ENCODE measurements around the gene FAM221B.

DNA sequence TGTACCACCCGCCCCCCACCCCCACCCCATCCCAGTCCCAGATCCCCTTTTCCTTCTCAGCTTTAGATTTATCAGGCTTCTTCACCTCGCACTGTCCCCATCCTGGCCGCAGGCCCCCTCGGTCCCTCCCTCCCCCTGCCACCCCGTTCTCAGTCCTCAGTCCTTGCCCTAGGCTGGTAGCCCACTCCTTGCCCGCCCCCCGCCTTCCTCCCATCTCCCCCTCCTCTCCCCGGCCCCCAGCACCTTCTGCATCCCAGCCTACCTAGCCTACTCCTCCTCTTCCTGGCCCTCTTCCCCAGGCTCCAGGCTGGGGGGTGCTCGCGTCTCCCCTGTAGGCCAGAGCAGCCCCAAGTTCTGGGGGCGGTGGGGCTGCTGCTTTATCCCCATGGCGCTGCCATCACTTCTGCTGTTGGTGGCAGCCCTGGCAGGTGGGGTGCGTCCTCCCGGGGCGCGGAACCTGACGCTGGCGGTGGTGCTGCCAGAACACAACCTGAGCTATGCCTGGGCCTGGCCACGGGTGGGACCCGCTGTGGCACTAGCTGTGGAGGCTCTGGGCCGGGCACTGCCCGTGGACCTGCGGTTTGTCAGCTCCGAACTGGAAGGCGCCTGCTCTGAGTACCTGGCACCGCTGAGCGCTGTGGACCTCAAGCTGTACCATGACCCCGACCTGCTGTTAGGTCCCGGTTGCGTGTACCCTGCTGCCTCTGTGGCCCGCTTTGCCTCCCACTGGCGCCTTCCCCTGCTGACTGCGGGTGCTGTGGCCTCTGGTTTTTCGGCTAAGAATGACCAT, 36.3 kb downstream of the FAM221B start:
- TF ChIP-seq, protein P1, sequence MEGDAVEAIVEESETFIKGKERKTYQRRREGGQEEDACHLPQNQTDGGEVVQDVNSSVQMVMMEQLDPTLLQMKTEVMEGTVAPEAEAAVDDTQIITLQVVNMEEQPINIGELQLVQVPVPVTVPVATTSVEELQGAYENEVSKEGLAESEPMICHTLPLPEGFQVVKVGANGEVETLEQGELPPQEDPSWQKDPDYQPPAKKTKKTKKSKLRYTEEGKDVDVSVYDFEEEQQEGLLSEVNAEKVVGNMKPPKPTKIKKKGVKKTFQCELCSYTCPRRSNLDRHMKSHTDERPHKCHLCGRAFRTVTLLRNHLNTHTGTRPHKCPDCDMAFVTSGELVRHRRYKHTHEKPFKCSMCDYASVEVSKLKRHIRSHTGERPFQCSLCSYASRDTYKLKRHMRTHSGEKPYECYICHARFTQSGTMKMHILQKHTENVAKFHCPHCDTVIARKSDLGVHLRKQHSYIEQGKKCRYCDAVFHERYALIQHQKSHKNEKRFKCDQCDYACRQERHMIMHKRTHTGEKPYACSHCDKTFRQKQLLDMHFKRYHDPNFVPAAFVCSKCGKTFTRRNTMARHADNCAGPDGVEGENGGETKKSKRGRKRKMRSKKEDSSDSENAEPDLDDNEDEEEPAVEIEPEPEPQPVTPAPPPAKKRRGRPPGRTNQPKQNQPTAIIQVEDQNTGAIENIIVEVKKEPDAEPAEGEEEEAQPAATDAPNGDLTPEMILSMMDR (IDR thresholded peaks at IDR 0.05), result no peak
- TF ChIP-seq POLR2A (IDR thresholded peaks at IDR 0.05) (no peak), POLR2AphosphoS5 (IDR thresholded peaks at IDR 0.05) (no peak)
